Raji (cell line): ENCODE results near the gene HDAC9.

Experiments used
- POLR2A ChIP-seq: IDR thresholded peaks from 2 replicates; pipeline ENCODE4 v1.6.1; 2011; ENCODE audit warnings: low read depth, low read length, control low read depth; ENCODE audit not compliant: insufficient read depth

HDAC9 gene

DNA sequence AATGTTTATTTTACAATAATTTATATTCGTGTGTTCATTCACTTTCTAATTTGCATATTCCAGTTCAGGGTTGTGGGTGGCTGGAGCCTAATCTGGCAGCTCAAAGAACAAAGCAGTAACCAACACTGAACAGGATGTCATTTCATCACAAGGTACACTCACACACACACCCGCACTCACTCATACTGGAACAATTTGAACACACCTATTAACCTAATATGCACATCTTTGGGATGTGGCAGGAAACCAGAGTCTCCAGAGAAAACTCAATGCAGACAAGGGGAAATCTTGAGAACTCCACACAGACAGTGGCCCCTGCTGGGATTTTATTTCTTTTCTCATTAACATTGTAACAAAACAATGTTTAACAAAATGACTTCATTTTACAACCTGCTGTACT is 524.5 kb downstream of the HDAC9 start:
- no peak for TF ChIP-seq POLR2A

DNA sequence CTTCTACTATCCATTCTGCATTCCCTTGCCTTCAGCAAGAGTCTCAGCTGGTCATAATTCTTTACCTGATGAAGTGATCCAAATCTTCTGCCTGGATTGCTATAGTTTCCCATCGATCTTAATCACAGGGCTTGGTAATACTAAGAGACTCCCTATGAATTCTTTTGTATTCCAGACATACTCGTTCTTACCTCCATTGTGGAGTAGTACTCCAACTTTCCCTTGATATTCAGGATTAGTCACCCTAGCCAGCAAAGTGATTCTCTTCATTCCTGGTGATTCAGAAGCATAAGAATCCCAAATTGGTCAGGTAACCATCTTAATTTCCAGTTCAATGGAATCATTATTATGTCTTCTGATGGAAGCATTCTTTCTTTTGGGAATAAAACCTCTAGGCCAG is 525.2 kb downstream of the HDAC9 start:
- TF ChIP-seq POLR2A, result no peak

DNA sequence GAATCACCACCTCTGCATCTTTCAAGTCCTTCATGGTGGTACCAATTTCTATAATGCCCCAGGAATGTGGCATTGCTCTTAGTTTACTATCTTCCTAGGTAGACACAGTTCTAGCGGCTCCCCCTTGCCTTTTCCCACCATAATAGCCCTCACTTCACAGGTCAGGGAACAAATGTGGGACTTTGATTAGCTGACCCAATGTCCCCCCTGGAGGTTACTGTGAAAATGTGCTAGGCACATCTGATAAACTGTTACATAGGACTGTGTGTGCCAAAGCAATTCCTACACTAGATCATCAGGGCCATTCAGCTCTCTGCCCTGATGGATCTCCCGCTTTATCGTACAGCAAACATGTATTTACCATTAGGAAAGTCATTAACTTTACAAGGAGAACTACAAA is 527.9 kb downstream of the HDAC9 start:
- no peak for TF ChIP-seq POLR2A

DNA sequence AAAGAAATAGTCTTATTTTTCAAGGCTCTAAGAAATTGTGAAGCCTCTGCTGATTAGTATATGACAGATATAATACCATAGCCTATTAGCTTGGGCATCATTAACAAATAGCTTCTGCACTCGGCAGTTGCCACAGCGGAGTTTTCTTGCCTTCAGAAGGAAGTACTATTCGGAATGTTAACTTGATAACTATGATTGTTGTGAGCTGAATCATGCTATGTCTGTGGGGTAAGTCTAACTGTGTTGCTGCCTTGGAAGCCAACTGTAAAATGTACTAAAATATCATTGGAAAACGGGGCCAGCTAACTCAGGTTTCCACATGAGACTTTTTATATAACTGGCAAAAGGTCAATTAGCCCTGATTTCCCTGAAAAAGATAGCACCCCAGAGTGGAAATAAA is 528.7 kb downstream of the HDAC9 start:
- no peak for TF ChIP-seq POLR2A

GRCh38 chr7:19026888-19027287 is 531.3 kb downstream of the HDAC9 start:
- no peak for TF ChIP-seq POLR2A

GRCh38 chr7:19030281-19030680 is 534.7 kb downstream of the HDAC9 start:
- TF ChIP-seq POLR2A, result no peak

DNA sequence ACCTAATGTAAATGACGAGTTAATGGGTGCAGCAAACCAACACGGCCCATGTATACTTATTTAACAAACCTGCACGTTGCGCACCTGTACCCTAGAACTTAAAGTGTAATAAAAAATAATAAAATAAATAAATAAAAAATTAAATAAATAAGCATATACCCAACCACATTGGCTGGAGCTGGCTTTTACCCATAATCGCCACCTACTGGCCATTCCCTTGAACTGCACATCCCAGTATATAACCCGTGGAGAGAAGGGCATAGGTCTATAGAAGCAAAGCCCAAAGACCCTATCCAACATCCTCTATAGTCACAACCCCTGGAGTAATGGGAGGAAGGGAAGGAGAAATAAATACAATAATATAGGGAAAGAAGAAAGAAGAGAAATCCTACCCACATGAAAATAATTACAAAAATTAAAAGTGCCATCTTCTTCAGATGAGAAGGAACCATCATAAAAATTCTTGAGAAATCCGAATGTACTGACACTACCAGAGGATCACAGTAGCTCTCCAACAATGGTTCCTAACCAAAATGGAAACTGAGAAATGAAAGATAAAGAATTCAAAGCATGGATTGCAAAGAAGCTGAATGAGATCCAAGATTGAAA is 556.3 kb downstream of the HDAC9 start:
- no peak for TF ChIP-seq POLR2A
